Gastrocnemius medialis (tissue), 4 donors: ENCODE measurements around the gene ZBTB6.

Experiments used
- CTCF ChIP-seq, 5 experiments: fragments of 450-650 bp in 3 of 5; fragments of 200-600 bp in 2 of 5; sonication (generic) in 2 of 5; IDR thresholded peaks in 4 of 5; conservative IDR thresholded peaks in 1 of 5; 1 replicate in 4 of 5; 2 replicates in 1 of 5; pipeline ENCODE4 v1.5.1; 2016 to 2019; ENCODE audit warnings: antibody characterized with exemption in 5 of 5, mild to moderate bottlenecking in 3 of 5, moderate library complexity in 3 of 5
- POLR2A ChIP-seq, 2 donors: fragments of 450-650 bp; IDR thresholded peaks; one replicate each; pipeline ENCODE4 v1.6.1; 2017; ENCODE audit warnings: antibody characterized with exemption in 2 of 2, mild to moderate bottlenecking in 2 of 2, moderate library complexity in 2 of 2

- TF ChIP-seq POLR2A (IDR thresholded peaks at IDR 0.05) (peak; percentile 96), CTCF (IDR thresholded peaks at IDR 0.05 in 4 of 5, conservative IDR thresholded peaks at IDR 0.05 in 1 of 5) (no peak)
Measured at GRCh38 chr9:122904823-122905710, 8.1 kb downstream of the ZBTB6 start, which contains the start of gene RC3H2.
